ENCODE measurements around the gene RHOC.

Gene RHOC

GRCh38 chr1:112675728-112676381 lies 31.1 kb downstream of the RHOC start:
- no peak for DNase-seq

GRCh38 chr1:112674986-112675727 lies 31.8 kb downstream of the RHOC start:
- peak; percentile 53 for DNase-seq

- peak; percentile 85 for DNase-seq
Observed at GRCh38 chr1:112674440-112674985, 32.4 kb downstream of the RHOC start, which contains the start of gene MOV10. Gene MOV10 (plus strand): TSS chr1:112674659. CDS start chr1:112674913, 254 bp downstream.

GRCh38 chr1:112673592-112674439 lies 33.1 kb downstream of the RHOC start:
- DNase-seq = peak; percentile 55

- DNase-seq = no peak
Observed at GRCh38 chr1:112672842-112673241, 34.1 kb downstream of the RHOC start.

- no peak for DNase-seq
Observed at GRCh38 chr1:112672009-112672408, 34.9 kb downstream of the RHOC start.

- no peak for DNase-seq
Observed at GRCh38 chr1:112666946-112667345, 40.0 kb downstream of the RHOC start.

GRCh38 chr1:112665857-112666256 lies 41.1 kb downstream of the RHOC start:
- no peak for DNase-seq

- DNase-seq = peak; percentile 15
Observed at GRCh38 chr1:112651205-112651604, 55.7 kb downstream of the RHOC start.
